Measurements from ENCODE around the gene MTFMT. TPM values are rescaled to one million over a fixed set of nuclear protein-coding genes. Genes with fewer than 3 reads are reported as not detected.

The MTFMT gene
- total and polyA plus RNA-seq, 2 of the 13 experiments (the other 11 are each of a cell fraction or from before 2014, with no cell fraction given) = 9.9 to 23.2 TPM

- TF ChIP-seq FOXA3 (CRISPR knock-in tag; IDR thresholded peaks at IDR 0.05) (no peak), ZNF17 (CRISPR knock-in tag; IDR thresholded peaks at IDR 0.05) (no peak)
- Histone ChIP-seq H3K27me3 (ENCODE audit: control insufficient read depth in 1 of 2, insufficient read depth in 2 of 2, low read length in 2 of 2) (peaks cover 1 to 19% of the 10 kb centered on the region in 2 experiments; a peak in 4 of 5 replicates), H3K27ac (ENCODE audit: extremely low read length, insufficient read depth, low read length) (no peak overlapping the region), H3K4me3 (replicated peaks in 1 of 3; ENCODE audit: insufficient read depth in 1 of 3, low read depth in 2 of 3, low read length in 3 of 3) (no peak overlapping the region), H3K36me3 (replicated peaks in 1 of 2; ENCODE audit: control insufficient read depth in 1 of 2, insufficient read depth in 2 of 2, low read length in 2 of 2) (no peaks in the 10 kb centered on the region), H3K9me3 (ENCODE audit: low read length) (no peaks in the 10 kb centered on the region), H3K79me2 (ENCODE audit: insufficient read depth, low read length) (no peaks in the 10 kb centered on the region), H4K20me1 (ENCODE audit: insufficient read depth, low read length) (no peaks in the 10 kb centered on the region), H3K4me1 (ENCODE audit: insufficient read depth, low read length) (peaks cover 28% of the 10 kb centered on the region; the same call in 1 of the 2 replicates), H3K9ac (ENCODE audit: insufficient read depth, low read depth, low read length) (no peak overlapping the region), H3K4me2 (ENCODE audit: low read depth, low read length) (no peak overlapping the region), H2AFZ (ENCODE audit: low read length) (no peak overlapping the region)
- DNase-seq (ENCODE audit: low spot score) (no peak), FAIRE-seq (no peak), ATAC-seq (no peak)
- intact Hi-C loops (cut with micrococcal nuclease; ENCODE audit: unreplicated experiment) = no loop called here
- POLR2A ChIA-PET = no interaction called here
- in situ Hi-C loops (cut with HindIII; ENCODE audit: extremely low pct_ligation_motif_present, low pct_unique_long_range_greater_than_20kb) = no loop called here
- WGBS (ENCODE audit: low lambda C conversion rate) = 75% methylated on average over 3 of the region's 3 CpGs
- no TSS peak for BruUV-seq (replicated peaks)
- CTCF ChIA-PET (ENCODE audit: low intra/inter-chr PET ratio, low total read pairs) = no interaction called here
Measured at GRCh38 chr15:65068403-65068788, 39.0 kb upstream of the MTFMT start.

- Histone ChIP-seq H3K4me1 (ENCODE audit: insufficient read depth, low read length) (peaks cover 33% of the 10 kb centered on the region), H3K27me3 (ENCODE audit: control insufficient read depth in 1 of 2, insufficient read depth in 2 of 2, low read length in 2 of 2) (peaks cover 1 to 23% of the 10 kb centered on the region in 2 experiments; a peak in 4 of 5 replicates), H2AFZ (ENCODE audit: low read length) (no peak within 1 kb of the TSS), H3K9me3 (ENCODE audit: low read length) (no peaks in the 10 kb centered on the region), H3K79me2 (ENCODE audit: insufficient read depth, low read length) (no peaks in the 10 kb centered on the region), H4K20me1 (ENCODE audit: insufficient read depth, low read length) (no peaks in the 10 kb centered on the region), H3K27ac (ENCODE audit: extremely low read length, insufficient read depth, low read length) (no peak within 1 kb of the TSS), H3K4me3 (replicated peaks in 1 of 3; ENCODE audit: insufficient read depth in 1 of 3, low read depth in 2 of 3, low read length in 3 of 3) (no peak within 1 kb of the TSS), H3K4me2 (ENCODE audit: low read depth, low read length) (no peak within 1 kb of the TSS), H3K36me3 (replicated peaks in 1 of 2; ENCODE audit: control insufficient read depth in 1 of 2, insufficient read depth in 2 of 2, low read length in 2 of 2) (no peaks in the 10 kb centered on the region), H3K9ac (ENCODE audit: insufficient read depth, low read depth, low read length) (no peak within 1 kb of the TSS)
- DNase-seq (ENCODE audit: low spot score) (no peak), ATAC-seq (no peak), FAIRE-seq (no peak)
- intact Hi-C loops (cut with micrococcal nuclease; ENCODE audit: unreplicated experiment) = no loop called here
- ChIA-PET POLR2A (no interaction called here), CTCF (ENCODE audit: low intra/inter-chr PET ratio, low total read pairs) (no interaction called here)
- 11% methylated on average over 1 of the region's 66 CpGs for WGBS (ENCODE audit: low lambda C conversion rate)
- no TSS peak for BruUV-seq (replicated peaks)
- in situ Hi-C loops (cut with HindIII; ENCODE audit: extremely low pct_ligation_motif_present, low pct_unique_long_range_greater_than_20kb) = no loop called here
- no peak for TF ChIP-seq SRSF4 (IDR thresholded peaks at IDR 0.05; ENCODE audit: low read depth, low read length, poor library complexity, severe bottlenecking)
- TF ChIP-seq ZFP90 (CRISPR knock-in tag; IDR thresholded peaks at IDR 0.05; ENCODE audit: borderline replicate concordance) = no peak
- no peak for TF ChIP-seq ZNF550 (CRISPR knock-in tag; IDR thresholded peaks at IDR 0.05; ENCODE audit: borderline replicate concordance)
- no peak for TF ChIP-seq CBX5 (CRISPR knock-in tag; IDR thresholded peaks at IDR 0.05; ENCODE audit: borderline replicate concordance)
- no peak for TF ChIP-seq CHD4 (IDR thresholded peaks at IDR 0.05; ENCODE audit: borderline replicate concordance, low read length)
- TF ChIP-seq JUND (CRISPR knock-in tag; IDR thresholded peaks at IDR 0.05) = no peak
- TF ChIP-seq ZNF562 (CRISPR knock-in tag; IDR thresholded peaks at IDR 0.05; ENCODE audit: borderline replicate concordance) = no peak
- TF ChIP-seq FOXJ3 (CRISPR knock-in tag; IDR thresholded peaks at IDR 0.05; ENCODE audit: borderline replicate concordance) = no peak
- TF ChIP-seq DNMT1 (CRISPR knock-in tag; IDR thresholded peaks at IDR 0.05) = no peak
- no peak for TF ChIP-seq NFE2L1 (CRISPR knock-in tag; IDR thresholded peaks at IDR 0.05; ENCODE audit: borderline replicate concordance)
- TF ChIP-seq PCBP2 (optimal IDR thresholded peaks at IDR 0.05; ENCODE audit: low read depth, low read length, poor library complexity, severe bottlenecking) = no peak
Measured at GRCh38 chr15:65067645-65068402, 38.4 kb upstream of the MTFMT start, which contains the start of gene RASL12. Gene RASL12 (minus strand): TSS chr15:65067991. CDS start chr15:65067835, 156 bp downstream.
